SK-N-SH treated with all-trans-retinoic acid at 6 μM for 48 hours (cell line): ENCODE measurements around the gene CALML5.

Experiments
- ARNTL ChIP-seq: fragments of 450-650 bp; formaldehyde crosslinking; IDR thresholded peaks from 2 replicates; pipeline ENCODE4 v1.5.0; 2020; ENCODE audit warnings: low read depth, mild to moderate bottlenecking, moderate library complexity, borderline replicate concordance
- BACH2 ChIP-seq: fragments of 250-450 bp; sonication (Bioruptor Pico); IDR thresholded peaks from 2 replicates; pipeline ENCODE4 v1.9.0; 2021; ENCODE audit warnings: mild to moderate bottlenecking, borderline replicate concordance
- CSDC2 ChIP-seq: fragments of 250-450 bp; sonication (Bioruptor Pico); IDR thresholded peaks from 2 replicates; pipeline ENCODE4 v1.5.0; 2020; ENCODE audit warnings: mild to moderate bottlenecking, moderate library complexity
- ISL1 ChIP-seq: fragments of 250-450 bp; sonication (Bioruptor Pico); IDR thresholded peaks from 2 replicates; pipeline ENCODE4 v2.1.2; 2022; ENCODE audit warnings: mild to moderate bottlenecking, moderate library complexity
- PPARA ChIP-seq: fragments of 250-450 bp; sonication (Bioruptor Pico); IDR thresholded peaks from 2 replicates; pipeline ENCODE4 v1.5.0; 2020; ENCODE audit warnings: mild to moderate bottlenecking, borderline replicate concordance
- SNAI2 ChIP-seq: fragments of 250-450 bp; sonication (Bioruptor Pico); IDR thresholded peaks from 2 replicates; pipeline ENCODE4 v1.5.0; 2020; ENCODE audit warnings: mild to moderate bottlenecking, moderate library complexity
- TOX ChIP-seq: fragments of 250-450 bp; sonication (Bioruptor Pico); IDR thresholded peaks from 2 replicates; pipeline ENCODE4 v1.8.0; 2021; ENCODE audit warnings: mild to moderate bottlenecking, moderate library complexity, borderline replicate concordance
- ZFP3 ChIP-seq: fragments of 250-450 bp; sonication (Bioruptor Pico); IDR thresholded peaks from 2 replicates; pipeline ENCODE4 v1.5.0; 2020; ENCODE audit warnings: mild to moderate bottlenecking, moderate library complexity
- ZFP30 ChIP-seq: fragments of 450-650 bp; formaldehyde crosslinking; IDR thresholded peaks from 2 replicates; pipeline ENCODE4 v1.5.0; 2022; ENCODE audit warnings: mild to moderate bottlenecking, moderate library complexity
- ZNF565 ChIP-seq: fragments of 450-650 bp; formaldehyde crosslinking; conservative IDR thresholded peaks from 2 replicates; pipeline ENCODE4 v1.5.0; 2020; ENCODE audit warnings: low read depth, mild to moderate bottlenecking, moderate library complexity
- ZNF8 ChIP-seq: fragments of 450-650 bp; formaldehyde crosslinking; IDR thresholded peaks from 2 replicates; pipeline ENCODE4 v1.5.0; 2020; ENCODE audit warnings: mild to moderate bottlenecking, moderate library complexity
- TF ChIP-seq, protein P1 (sequence below): fragments of 250-450 bp; sonication (Bioruptor Pico); IDR thresholded peaks from 2 replicates; pipeline ENCODE4 v1.8.0; 2020; ENCODE audit warnings: mild to moderate bottlenecking, moderate library complexity, borderline replicate concordance
- TF ChIP-seq, protein P2 (sequence below): fragments of 250-450 bp; sonication (Bioruptor Pico); IDR thresholded peaks from 2 replicates; pipeline ENCODE4 v1.5.0; 2020; ENCODE audit warnings: mild to moderate bottlenecking, moderate library complexity
- TF ChIP-seq, protein P3 (sequence below): fragments of 250-450 bp; sonication (Bioruptor Pico); IDR thresholded peaks from 2 replicates; pipeline ENCODE4 v1.5.1; 2021; ENCODE audit warnings: mild to moderate bottlenecking, moderate library complexity

DNA sequence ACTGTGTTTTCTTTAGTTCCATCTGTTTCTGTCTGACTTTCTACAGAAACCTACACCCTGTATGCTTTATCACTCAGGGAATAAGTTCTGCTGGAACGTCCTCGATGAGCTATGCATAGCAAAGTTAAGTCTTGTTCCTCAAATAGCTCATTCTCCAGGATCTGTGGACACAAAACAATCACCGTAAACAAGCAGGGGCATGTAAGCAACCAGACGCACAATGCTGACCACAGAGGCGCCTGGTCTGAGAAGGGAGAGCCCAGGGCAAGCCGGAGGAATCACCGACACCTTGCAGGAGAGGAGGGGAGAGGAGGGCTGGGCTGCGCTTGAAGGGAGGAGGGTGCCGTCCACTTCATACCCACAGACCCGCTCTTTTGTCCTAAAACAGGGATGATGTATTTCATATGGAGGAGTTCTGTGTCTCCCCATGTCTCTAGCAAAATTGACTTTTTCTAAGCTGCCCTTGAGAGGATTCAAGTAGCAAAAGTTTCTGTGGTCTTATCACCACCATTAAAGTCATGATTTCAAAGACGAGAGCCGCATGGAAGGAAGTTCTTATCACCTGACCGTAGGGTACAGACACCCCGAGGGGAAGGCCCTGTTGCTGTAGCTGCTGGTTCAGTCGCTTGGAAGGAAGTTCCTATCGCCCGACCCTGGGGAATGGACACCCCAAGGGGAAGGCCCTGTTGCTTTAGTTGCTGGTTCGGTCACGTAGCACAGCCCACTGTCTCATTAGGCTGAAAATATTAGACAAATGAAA, 39.7 kb upstream of the CALML5 start:
- TF ChIP-seq, protein P1, sequence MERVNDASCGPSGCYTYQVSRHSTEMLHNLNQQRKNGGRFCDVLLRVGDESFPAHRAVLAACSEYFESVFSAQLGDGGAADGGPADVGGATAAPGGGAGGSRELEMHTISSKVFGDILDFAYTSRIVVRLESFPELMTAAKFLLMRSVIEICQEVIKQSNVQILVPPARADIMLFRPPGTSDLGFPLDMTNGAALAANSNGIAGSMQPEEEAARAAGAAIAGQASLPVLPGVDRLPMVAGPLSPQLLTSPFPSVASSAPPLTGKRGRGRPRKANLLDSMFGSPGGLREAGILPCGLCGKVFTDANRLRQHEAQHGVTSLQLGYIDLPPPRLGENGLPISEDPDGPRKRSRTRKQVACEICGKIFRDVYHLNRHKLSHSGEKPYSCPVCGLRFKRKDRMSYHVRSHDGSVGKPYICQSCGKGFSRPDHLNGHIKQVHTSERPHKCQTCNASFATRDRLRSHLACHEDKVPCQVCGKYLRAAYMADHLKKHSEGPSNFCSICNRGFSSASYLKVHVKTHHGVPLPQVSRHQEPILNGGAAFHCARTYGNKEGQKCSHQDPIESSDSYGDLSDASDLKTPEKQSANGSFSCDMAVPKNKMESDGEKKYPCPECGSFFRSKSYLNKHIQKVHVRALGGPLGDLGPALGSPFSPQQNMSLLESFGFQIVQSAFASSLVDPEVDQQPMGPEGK (CRISPR knock-in tag) = no peak
- TF ChIP-seq, protein P2, sequence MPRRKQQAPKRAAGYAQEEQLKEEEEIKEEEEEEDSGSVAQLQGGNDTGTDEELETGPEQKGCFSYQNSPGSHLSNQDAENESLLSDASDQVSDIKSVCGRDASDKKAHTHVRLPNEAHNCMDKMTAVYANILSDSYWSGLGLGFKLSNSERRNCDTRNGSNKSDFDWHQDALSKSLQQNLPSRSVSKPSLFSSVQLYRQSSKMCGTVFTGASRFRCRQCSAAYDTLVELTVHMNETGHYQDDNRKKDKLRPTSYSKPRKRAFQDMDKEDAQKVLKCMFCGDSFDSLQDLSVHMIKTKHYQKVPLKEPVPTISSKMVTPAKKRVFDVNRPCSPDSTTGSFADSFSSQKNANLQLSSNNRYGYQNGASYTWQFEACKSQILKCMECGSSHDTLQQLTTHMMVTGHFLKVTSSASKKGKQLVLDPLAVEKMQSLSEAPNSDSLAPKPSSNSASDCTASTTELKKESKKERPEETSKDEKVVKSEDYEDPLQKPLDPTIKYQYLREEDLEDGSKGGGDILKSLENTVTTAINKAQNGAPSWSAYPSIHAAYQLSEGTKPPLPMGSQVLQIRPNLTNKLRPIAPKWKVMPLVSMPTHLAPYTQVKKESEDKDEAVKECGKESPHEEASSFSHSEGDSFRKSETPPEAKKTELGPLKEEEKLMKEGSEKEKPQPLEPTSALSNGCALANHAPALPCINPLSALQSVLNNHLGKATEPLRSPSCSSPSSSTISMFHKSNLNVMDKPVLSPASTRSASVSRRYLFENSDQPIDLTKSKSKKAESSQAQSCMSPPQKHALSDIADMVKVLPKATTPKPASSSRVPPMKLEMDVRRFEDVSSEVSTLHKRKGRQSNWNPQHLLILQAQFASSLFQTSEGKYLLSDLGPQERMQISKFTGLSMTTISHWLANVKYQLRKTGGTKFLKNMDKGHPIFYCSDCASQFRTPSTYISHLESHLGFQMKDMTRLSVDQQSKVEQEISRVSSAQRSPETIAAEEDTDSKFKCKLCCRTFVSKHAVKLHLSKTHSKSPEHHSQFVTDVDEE = no peak
- TF ChIP-seq ARNTL (CRISPR knock-in tag) (no peak), SNAI2 (CRISPR knock-in tag) (no peak), ZNF565 (CRISPR knock-in tag) (no peak), CSDC2 (CRISPR knock-in tag) (no peak), ISL1 (no peak), BACH2 (CRISPR knock-in tag) (no peak), ZFP3 (CRISPR knock-in tag) (no peak), TOX (CRISPR knock-in tag) (no peak), PPARA (CRISPR knock-in tag) (no peak), ZFP30 (CRISPR knock-in tag) (no peak), ZNF8 (CRISPR knock-in tag) (no peak)
- TF ChIP-seq, protein P3, sequence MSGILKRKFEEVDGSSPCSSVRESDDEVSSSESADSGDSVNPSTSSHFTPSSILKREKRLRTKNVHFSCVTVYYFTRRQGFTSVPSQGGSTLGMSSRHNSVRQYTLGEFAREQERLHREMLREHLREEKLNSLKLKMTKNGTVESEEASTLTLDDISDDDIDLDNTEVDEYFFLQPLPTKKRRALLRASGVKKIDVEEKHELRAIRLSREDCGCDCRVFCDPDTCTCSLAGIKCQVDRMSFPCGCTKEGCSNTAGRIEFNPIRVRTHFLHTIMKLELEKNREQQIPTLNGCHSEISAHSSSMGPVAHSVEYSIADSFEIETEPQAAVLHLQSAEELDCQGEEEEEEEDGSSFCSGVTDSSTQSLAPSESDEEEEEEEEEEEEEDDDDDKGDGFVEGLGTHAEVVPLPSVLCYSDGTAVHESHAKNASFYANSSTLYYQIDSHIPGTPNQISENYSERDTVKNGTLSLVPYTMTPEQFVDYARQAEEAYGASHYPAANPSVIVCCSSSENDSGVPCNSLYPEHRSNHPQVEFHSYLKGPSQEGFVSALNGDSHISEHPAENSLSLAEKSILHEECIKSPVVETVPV (CRISPR knock-in tag) = no peak
